GM11168 (cell line): ENCODE data around the gene CCDC177.

Experiments used
- in situ Hi-C: fragments of 300-500 bp; cut with MboI; formaldehyde crosslinking; loops from one replicate; pipeline ENCODE4 v1.12.0; 2022; ENCODE audit warnings: low sequenced_read_pairs; ENCODE audit not compliant: unreplicated experiment

CCDC177 gene

GRCh38 chr14:69540654-69541335 is 33.9 kb downstream of the CCDC177 start:
- in situ Hi-C loops = no loop called here

- in situ Hi-C loops = no loop called here
Observed at GRCh38 chr14:69539631-69540410, 34.9 kb downstream of the CCDC177 start.

GRCh38 chr14:69538766-69539165 is 35.9 kb downstream of the CCDC177 start:
- in situ Hi-C loops = no loop called here

DNA sequence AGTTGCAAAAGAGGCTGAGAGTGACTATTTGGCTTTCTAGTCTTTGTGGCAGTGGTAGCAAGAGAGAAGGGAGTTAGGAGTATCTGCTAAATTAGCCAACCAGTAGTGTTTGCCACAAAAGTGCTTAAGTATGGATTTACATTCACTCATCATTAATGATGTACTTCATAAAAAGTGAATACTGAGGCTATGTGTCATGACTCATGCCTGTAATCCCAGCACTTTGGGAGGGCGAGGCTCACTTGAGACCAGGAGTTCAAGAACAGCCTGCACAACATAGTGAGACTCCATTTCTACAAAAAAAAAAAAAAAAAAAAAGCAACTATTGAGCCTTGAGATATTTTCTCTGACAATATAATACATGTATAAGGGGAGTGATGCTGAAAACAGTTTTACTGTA is 36.8 kb downstream of the CCDC177 start:
- in situ Hi-C loops = no loop called here

DNA sequence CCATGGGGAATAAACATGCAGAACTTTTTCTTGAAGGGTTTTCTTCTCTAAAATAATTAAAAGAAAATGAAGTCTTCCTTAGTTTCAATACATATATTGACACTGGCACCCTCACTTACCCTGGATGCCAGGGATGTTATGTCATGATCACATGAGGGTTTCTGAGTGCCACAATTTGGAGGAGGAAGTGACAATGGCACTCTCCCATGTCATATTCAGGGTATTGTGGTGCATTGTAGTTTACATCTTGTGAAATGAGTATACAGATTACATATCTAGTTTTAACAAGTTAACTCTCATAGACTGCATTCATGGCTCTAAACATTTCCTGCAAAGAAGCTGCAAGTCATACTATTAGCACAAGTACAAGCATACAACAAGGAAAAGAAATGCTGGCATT is 37.7 kb downstream of the CCDC177 start:
- in situ Hi-C loops = no loop called here

DNA sequence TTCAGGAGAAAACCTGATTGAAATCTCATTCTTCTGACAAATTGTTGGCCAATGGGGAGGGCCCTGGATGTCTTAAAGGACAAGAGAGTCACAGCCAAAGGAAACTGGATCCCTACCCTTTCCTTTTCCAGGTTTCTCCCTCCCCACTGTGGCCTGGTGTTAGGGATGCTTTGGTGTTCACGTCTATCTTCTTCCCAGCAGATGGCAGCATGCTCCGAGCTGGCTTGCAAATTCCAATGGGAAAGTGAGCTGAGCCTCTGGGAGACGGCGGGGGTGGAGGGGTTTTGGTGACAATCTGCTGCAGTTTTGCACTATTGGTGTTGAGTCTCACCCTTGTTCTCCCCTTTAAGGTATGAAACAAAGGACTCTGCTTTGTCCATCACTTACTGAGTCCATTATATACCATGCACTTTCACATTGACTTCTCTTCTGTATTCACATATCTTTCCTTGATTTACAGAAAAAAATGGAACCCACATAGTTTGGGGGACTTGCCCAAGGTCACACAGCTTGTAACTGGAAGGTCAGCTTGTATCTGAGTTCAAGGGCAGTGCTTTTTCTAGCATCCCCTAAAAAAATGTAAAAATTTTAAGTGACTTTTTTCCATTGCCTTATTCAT is 39.3 kb downstream of the CCDC177 start:
- in situ Hi-C loops = no loop called here

GRCh38 chr14:69532561-69533340 is 41.9 kb downstream of the CCDC177 start:
- in situ Hi-C loops = no loop called here

GRCh38 chr14:69531135-69531534 is 43.5 kb downstream of the CCDC177 start:
- in situ Hi-C loops = no loop called here

DNA sequence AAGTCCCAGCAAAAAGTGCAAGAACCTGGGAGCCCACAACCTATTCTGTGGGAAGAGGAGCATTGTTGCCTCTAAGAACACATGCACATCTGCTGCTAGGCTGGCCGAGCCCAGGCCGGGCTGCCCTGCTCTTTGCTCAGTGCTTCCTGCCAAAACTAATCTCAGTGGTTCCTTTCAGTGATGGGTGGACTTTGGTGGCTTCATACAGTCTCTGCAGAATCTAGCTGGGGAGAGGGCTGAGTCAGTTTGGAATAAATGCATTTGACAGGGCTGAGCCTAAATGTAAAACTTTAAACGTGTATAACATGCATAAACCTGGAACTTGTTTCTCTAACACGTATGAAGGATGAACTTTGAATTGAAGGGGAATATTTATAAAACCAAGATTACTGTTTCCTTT is 44.6 kb downstream of the CCDC177 start:
- in situ Hi-C loops = no loop called here

GRCh38 chr14:69529563-69529962 is 45.1 kb downstream of the CCDC177 start:
- in situ Hi-C loops = no loop called here

GRCh38 chr14:69528930-69529329 is 45.7 kb downstream of the CCDC177 start:
- in situ Hi-C loops = no loop called here

- in situ Hi-C loops = no loop called here
Observed at GRCh38 chr14:69528143-69528542, 46.5 kb downstream of the CCDC177 start.

DNA sequence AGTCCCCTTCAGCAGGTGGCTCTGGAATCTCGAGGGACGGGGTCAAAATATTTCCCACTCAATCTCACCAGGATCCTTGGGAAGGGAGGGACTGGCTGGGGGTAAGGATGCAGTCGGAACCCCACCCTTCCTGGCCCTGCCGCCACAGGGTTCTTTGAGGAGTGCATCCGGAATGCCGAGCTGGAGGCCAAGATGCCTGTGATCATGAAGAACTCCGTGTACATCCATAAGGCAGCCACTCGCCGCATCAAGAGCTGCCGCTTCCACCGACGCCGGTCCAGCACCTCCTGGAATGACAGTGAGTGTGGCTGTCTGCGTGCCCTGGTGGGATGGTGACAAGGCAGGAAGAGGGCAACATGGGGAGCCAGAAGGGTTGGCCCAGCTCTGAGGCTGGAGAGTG is 47.0 kb downstream of the CCDC177 start:
- in situ Hi-C loops = no loop called here

GRCh38 chr14:69525896-69526295 is 48.8 kb downstream of the CCDC177 start:
- in situ Hi-C loops = no loop called here

DNA sequence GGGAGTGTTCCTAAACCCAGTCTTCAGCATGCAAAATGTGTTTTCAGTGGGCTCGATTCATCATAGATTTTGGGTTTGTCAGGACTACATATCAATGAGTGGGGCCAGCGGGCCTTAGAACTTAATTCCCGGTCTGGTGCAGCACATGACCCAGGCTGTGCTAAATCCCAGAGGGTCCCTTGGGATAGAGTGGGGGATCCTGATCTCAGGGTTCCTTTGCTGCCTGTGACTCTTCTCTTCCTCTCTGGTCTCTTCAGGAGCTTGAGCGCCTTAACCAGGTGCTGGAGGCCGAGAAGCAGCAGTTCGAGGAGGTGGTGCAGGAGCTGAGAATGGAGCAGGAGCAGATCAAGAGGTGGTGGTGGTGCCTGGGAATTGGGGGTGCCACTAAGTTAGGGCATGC is 52.6 kb downstream of the CCDC177 start:
- in situ Hi-C loops = no loop called here
